ENCODE measurements around the gene RBSN.

DNA sequence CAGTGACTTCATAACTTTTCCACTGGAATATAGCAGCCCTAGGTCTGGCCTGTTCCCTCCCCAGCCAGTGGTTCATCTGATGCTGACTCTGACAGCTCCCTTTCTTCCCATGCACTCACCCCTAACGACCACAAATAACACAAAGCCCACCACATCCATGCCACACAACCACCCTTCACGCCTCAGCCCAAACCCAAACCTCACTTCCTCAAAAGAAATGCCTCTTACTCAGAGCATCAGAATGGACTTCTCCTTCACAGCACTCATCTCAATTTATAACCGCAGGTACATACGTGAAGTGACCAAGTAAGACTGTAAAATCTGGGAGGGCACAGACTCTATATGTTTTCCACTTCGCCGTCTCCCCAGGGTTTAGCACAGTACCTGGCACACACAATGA, 1.1 kb downstream of the RBSN start:
- TF ChIP-seq, protein P1, sequence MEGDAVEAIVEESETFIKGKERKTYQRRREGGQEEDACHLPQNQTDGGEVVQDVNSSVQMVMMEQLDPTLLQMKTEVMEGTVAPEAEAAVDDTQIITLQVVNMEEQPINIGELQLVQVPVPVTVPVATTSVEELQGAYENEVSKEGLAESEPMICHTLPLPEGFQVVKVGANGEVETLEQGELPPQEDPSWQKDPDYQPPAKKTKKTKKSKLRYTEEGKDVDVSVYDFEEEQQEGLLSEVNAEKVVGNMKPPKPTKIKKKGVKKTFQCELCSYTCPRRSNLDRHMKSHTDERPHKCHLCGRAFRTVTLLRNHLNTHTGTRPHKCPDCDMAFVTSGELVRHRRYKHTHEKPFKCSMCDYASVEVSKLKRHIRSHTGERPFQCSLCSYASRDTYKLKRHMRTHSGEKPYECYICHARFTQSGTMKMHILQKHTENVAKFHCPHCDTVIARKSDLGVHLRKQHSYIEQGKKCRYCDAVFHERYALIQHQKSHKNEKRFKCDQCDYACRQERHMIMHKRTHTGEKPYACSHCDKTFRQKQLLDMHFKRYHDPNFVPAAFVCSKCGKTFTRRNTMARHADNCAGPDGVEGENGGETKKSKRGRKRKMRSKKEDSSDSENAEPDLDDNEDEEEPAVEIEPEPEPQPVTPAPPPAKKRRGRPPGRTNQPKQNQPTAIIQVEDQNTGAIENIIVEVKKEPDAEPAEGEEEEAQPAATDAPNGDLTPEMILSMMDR (IDR thresholded peaks at IDR 0.05; ENCODE audit: insufficient read depth, low read length, poor library complexity, severe bottlenecking), result no peak
- TF ChIP-seq EZH2phosphoT487 (conservative IDR thresholded peaks at IDR 0.05; ENCODE audit: low read length), result no peak

Data from SU-DHL-6 (cell line).